ENCODE data around the gene RASA3.

GRCh38 chr13:113981611-113982295 lies 150.7 kb downstream of the RASA3 start:
- no peak for TF ChIP-seq CTCF (conservative IDR thresholded peaks at IDR 0.05; ENCODE audit: low read length)
- no peak for TF ChIP-seq EZH2phosphoT487 (IDR thresholded peaks at IDR 0.05; ENCODE audit: borderline replicate concordance)
